HCT116 (cell line): ENCODE measurements around the gene BICD2. TPM values are rescaled to one million over a fixed set of nuclear protein-coding genes. Genes with fewer than 3 reads are reported as not detected.

Experiments
- ATAC-seq: fragments of 200-7000 bp; cut with Tn5 transposase; 2 replicates; pipeline ENCODE4 v1.9.1; 2020; ENCODE audit warnings: mild to moderate bottlenecking, moderate library complexity
- BruUV-seq: library from RNA; stranded (reverse); fragments of 400-500 nt; replicated peaks from 2 replicates; lab custom pipeline; 2021; lab: Mats Ljungman, UMichigan
- CTCF ChIA-PET: fragments of 300-600 bp; sonication (Branson Sonifier 250); formaldehyde crosslinking; loops from one replicate; lab custom pipeline; 2021; ENCODE audit warnings: antibody characterized with exemption; lab: Charles Lee
- POLR2A ChIA-PET: fragments of 300-600, 350-600 bp; sonication (Branson Sonifier 250); formaldehyde crosslinking; loops from one replicate; lab custom pipeline; 2021; ENCODE audit warnings: antibody characterized with exemption; lab: Charles Lee
- RAD21 ChIA-PET, 2 experiments: fragments of 300-600 bp; sonication (Branson Sonifier 250); formaldehyde crosslinking; loops; one replicate each; lab custom pipeline; 2023; ENCODE audit warnings: low total read pairs in 2 of 2; ENCODE audit not compliant: uncharacterized antibody in 2 of 2, unreplicated experiment in 2 of 2, low non-redundant PET in 1 of 2; lab: Charles Lee
- DNase-seq: peaks from one replicate; pipeline ENCODE4 v3.0.0-alpha.2; 2010; ENCODE audit warnings: low read depth, low spot score
- H2AFZ ChIP-seq: fragments of 200-600 bp; shearing (Covaris generic), sonication (generic); 2 replicates; pipeline ENCODE4 v1.6.1; 2017; ENCODE audit warnings: low read depth, mixed run types, mixed read lengths, antibody characterized with exemption, low read length; ENCODE audit not compliant: poor library complexity, severe bottlenecking
- H3K27ac ChIP-seq: 2 replicates; pipeline ENCODE4 v1.5.1; 2012; ENCODE audit warnings: low read depth, low read length
- H3K27me3 ChIP-seq: fragments of 200-600 bp; sonication (generic); 2 replicates; pipeline ENCODE4 v1.6.1; 2016; ENCODE audit warnings: mixed run types, low read length, mixed read lengths; ENCODE audit not compliant: insufficient read depth
- H3K36me3 ChIP-seq, 2 experiments: fragments of 200-500 bp in 1 of 2; fragments of 200-600 bp in 1 of 2; sonication (Bioruptor generic) in 1 of 2; sonication (generic) in 1 of 2; 2 replicates each; pipeline versions ENCODE4 v1.5.1 to v1.6.1; 2014 to 2016; ENCODE audit warnings: low read length in 2 of 2, inconsistent platforms in 1 of 2, mixed read lengths in 1 of 2, mixed run types in 1 of 2; ENCODE audit not compliant: insufficient read depth in 2 of 2, control insufficient read depth in 1 of 2
- H3K4me1 ChIP-seq, 2 experiments: fragments of 200-600 bp in 1 of 2; sonication (generic) in 1 of 2; 2 replicates each; pipeline versions ENCODE4 v1.5.1 to v1.6.1; 2012 to 2017; ENCODE audit warnings: low read length in 2 of 2, inconsistent platforms in 1 of 2, mild to moderate bottlenecking in 1 of 2, mixed read lengths in 1 of 2, mixed run types in 1 of 2, moderate library complexity in 1 of 2; ENCODE audit not compliant: insufficient read depth in 2 of 2, control insufficient read depth in 1 of 2
- H3K4me2 ChIP-seq: fragments of 200-600 bp; sonication (generic); 2 replicates; pipeline ENCODE4 v1.6.1; 2017; ENCODE audit warnings: mixed run types, low read length, mixed read lengths
- H3K4me3 ChIP-seq, 2 experiments: fragments of 200-600 bp in 1 of 2; sonication (generic) in 1 of 2; replicated peaks in 1 of 2; 2 replicates each; pipeline ENCODE4 v1.5.1; 2011 to 2016; ENCODE audit warnings: low read length in 2 of 2, control low read depth in 1 of 2, low read depth in 1 of 2, mild to moderate bottlenecking in 1 of 2, mixed read lengths in 1 of 2, mixed run types in 1 of 2
- H3K79me2 ChIP-seq: fragments of 200-600 bp; sonication (generic); 2 replicates; pipeline ENCODE4 v1.6.1; 2017; ENCODE audit warnings: mild to moderate bottlenecking, mixed run types, low read length, moderate library complexity, mixed read lengths; ENCODE audit not compliant: insufficient read depth
- H3K9ac ChIP-seq: fragments of 200-600 bp; sonication (generic); 2 replicates; pipeline ENCODE4 v1.6.1; 2016; ENCODE audit warnings: low read length, mixed read lengths
- H3K9me2 ChIP-seq: fragments of 200-600 bp; sonication (generic), shearing (Covaris generic); 2 replicates; pipeline ENCODE4 v1.6.1; 2017; ENCODE audit warnings: mixed run types, mild to moderate bottlenecking, moderate library complexity; ENCODE audit not compliant: insufficient read depth
- H3K9me3 ChIP-seq, 2 experiments: fragments of 200-500 bp in 1 of 2; fragments of 200-600 bp in 1 of 2; sonication (Bioruptor generic) in 1 of 2; sonication (generic) in 1 of 2; 2 replicates each; pipeline ENCODE4 v1.6.1; 2014 to 2017; ENCODE audit warnings: low read length in 2 of 2, mixed read lengths in 2 of 2, inconsistent platforms in 1 of 2, low read depth in 1 of 2, mild to moderate bottlenecking in 1 of 2, mixed run types in 1 of 2, moderate library complexity in 1 of 2; ENCODE audit not compliant: control insufficient read depth in 1 of 2, insufficient read depth in 1 of 2
- H4K20me1 ChIP-seq: fragments of 200-600 bp; sonication (generic), shearing (Covaris generic); 2 replicates; pipeline ENCODE4 v1.6.1; 2017; ENCODE audit warnings: mixed run types, mild to moderate bottlenecking, moderate library complexity; ENCODE audit not compliant: insufficient read depth
- SP1 ChIP-seq: IDR thresholded peaks from 2 replicates; pipeline ENCODE4 v1.6.1; 2012; ENCODE audit warnings: low read depth
- SRF ChIP-seq: IDR thresholded peaks from 2 replicates; pipeline ENCODE4 v1.6.1; 2012; ENCODE audit warnings: low read depth
- intact Hi-C: fragments of 100-400 bp; cut with micrococcal nuclease; formaldehyde crosslinking; loops from 2 replicates; pipeline ENCODE4 v1.10.0; 2022
- total RNA-seq: library from RNA; stranded (reverse); gene quantifications from one replicate; pipeline ENCODE4 v1.2.1, GENCODE V29; 2021; ENCODE audit not compliant: unreplicated experiment
- TF ChIP-seq, protein P1 (sequence below), 3 experiments: fragments of 200-600 bp in 1 of 3; sonication (generic) in 1 of 3; IDR thresholded peaks in 2 of 3; conservative IDR thresholded peaks in 1 of 3; 2 replicates each; pipeline ENCODE4 v1.5.1; 2012 to 2017; ENCODE audit warnings: low read depth in 2 of 3, low read length in 2 of 3, antibody characterized with exemption in 1 of 3, borderline replicate concordance in 1 of 3, control low read depth in 1 of 3, mild to moderate bottlenecking in 1 of 3, mixed read lengths in 1 of 3, mixed run types in 1 of 3, moderate library complexity in 1 of 3; ENCODE audit not compliant: insufficient read depth in 1 of 3

The BICD2 gene
- total RNA-seq, 1 experiment from 2014 or later: 23.4 TPM

- ChIA-PET CTCF (no interaction called here), RAD21 (no interaction called here), POLR2A (no interaction called here)
- H3K36me3 ChIP-seq: peaks cover 0 to 1% of the 10 kb centered on the region in 2 experiments; a peak in 2 of 4 replicates
- H4K20me1 ChIP-seq: 0 out of 2 replicates have a peak, but pooled peaks cover 3% of the 10 kb centered on the region
- H3K4me3 ChIP-seq: no peak overlapping the region
- H3K27me3 ChIP-seq: no peaks in the 10 kb centered on the region
- H2AFZ ChIP-seq: no peak overlapping the region
- H3K4me2 ChIP-seq: no peak overlapping the region
- no peaks in the 10 kb centered on the region for H3K9me3 ChIP-seq
- no peak overlapping the region for H3K27ac ChIP-seq
- TF ChIP-seq SRF (no peak), SP1 (no peak)
- TF ChIP-seq, protein P1, sequence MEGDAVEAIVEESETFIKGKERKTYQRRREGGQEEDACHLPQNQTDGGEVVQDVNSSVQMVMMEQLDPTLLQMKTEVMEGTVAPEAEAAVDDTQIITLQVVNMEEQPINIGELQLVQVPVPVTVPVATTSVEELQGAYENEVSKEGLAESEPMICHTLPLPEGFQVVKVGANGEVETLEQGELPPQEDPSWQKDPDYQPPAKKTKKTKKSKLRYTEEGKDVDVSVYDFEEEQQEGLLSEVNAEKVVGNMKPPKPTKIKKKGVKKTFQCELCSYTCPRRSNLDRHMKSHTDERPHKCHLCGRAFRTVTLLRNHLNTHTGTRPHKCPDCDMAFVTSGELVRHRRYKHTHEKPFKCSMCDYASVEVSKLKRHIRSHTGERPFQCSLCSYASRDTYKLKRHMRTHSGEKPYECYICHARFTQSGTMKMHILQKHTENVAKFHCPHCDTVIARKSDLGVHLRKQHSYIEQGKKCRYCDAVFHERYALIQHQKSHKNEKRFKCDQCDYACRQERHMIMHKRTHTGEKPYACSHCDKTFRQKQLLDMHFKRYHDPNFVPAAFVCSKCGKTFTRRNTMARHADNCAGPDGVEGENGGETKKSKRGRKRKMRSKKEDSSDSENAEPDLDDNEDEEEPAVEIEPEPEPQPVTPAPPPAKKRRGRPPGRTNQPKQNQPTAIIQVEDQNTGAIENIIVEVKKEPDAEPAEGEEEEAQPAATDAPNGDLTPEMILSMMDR (IDR thresholded peaks at IDR 0.05 in 2 of 3, conservative IDR thresholded peaks at IDR 0.05 in 1 of 3; ENCODE audit: borderline replicate concordance in 1 of 3, insufficient read depth in 1 of 3, low read depth in 2 of 3, low read length in 2 of 3): no peak
- BruUV-seq: no TSS peak
- H3K4me1 ChIP-seq: no peaks in the 10 kb centered on the region
- no peaks in the 10 kb centered on the region for H3K9me2 ChIP-seq
- DNase-seq (no peak), ATAC-seq (no peak)
- intact Hi-C loops: no loop called here
- no peak overlapping the region for H3K9ac ChIP-seq
- peaks cover 69% of the 10 kb centered on the region for H3K79me2 ChIP-seq
These were observed 36.6 kb downstream of the BICD2 start for GRCh38 chr9:92727716-92728700.
